Measurements from ENCODE around the gene FAM107B.

GRCh38 chr10:14499601-14499904, 275.1 kb downstream of the FAM107B start:
- no peak for TF ChIP-seq MAX (IDR thresholded peaks at IDR 0.05; ENCODE audit: low read depth, low read length)
- no peak for TF ChIP-seq EZH2 (IDR thresholded peaks at IDR 0.05; ENCODE audit: borderline replicate concordance, control insufficient read depth, low read depth, low read length)
- TF ChIP-seq TARDBP (IDR thresholded peaks at IDR 0.05; ENCODE audit: borderline replicate concordance), result no peak
- TF ChIP-seq PAX8 (IDR thresholded peaks at IDR 0.05), result no peak
- TF ChIP-seq EP300 (IDR thresholded peaks at IDR 0.05; ENCODE audit: borderline replicate concordance in 1 of 2, control insufficient read depth in 1 of 2, low read depth in 2 of 2, low read length in 2 of 2), result no peak
- no peak for TF ChIP-seq CHD2 (IDR thresholded peaks at IDR 0.05; ENCODE audit: borderline replicate concordance, low read depth, low read length)
- no peak for TF ChIP-seq CTCF (IDR thresholded peaks at IDR 0.05 in 2 of 3, conservative IDR thresholded peaks at IDR 0.05 in 1 of 3; ENCODE audit: control insufficient read depth in 2 of 3, extremely low read depth in 1 of 3, insufficient read depth in 1 of 3, low read depth in 3 of 3, low read length in 3 of 3)
- no peak for TF ChIP-seq HCFC1 (IDR thresholded peaks at IDR 0.05; ENCODE audit: low read length)
- TF ChIP-seq CREM (IDR thresholded peaks at IDR 0.05; ENCODE audit: low read depth), result no peak
- TF ChIP-seq RELA (IDR thresholded peaks at IDR 0.05; ENCODE audit: borderline replicate concordance, partially characterized antibody), result no peak

All from GM12878 (cell line).